ENCODE results near the gene CCDC188. TPM values are rescaled to one million over a fixed set of nuclear protein-coding genes. Genes with fewer than 3 reads are reported as not detected.

Gene CCDC188
- total and polyA plus RNA-seq, 2 donors (not counting 1 experiment from before 2014, with no cell fraction given) = not detected

DNA sequence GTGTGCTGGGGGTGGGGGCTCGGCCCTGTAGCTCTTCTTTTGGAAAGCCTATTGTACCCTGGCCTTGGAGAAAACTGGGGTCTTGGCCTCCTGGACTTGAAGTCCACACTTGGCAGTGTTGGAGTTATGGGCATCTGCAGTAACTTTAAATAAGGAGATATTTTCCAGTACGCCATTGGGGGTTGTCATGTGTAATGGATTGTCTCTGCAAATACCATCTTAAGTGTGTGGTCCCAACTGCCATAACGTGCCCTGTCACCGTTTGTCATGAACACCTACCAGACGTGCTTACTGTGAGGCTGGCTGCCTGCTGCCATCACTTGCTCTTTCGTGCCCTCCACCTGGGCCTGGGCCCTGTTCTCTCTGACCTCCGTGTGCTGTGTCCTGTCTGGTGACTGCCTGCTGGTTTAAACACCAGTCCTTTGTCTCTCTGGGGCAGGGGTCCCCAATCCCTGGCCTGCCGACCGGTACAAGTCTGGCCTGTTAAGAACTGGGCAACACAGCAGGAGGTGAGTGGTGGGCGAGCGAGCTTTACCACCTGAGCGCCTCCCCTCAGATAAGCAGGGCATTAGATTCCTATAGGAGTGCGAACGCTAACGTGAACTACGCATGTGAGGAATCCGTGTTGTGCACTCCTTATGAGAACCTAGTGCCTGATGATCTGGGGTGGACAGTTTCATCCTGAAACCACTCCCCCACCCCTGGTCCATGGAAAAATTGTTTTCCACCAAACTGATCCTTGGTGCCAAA lies 22.8 kb downstream of the CCDC188 start:
- Histone ChIP-seq H3K27me3 (replicated peaks in 1 of 4; ENCODE audit: control extremely low read depth in 1 of 4, control insufficient read depth in 3 of 4, insufficient read depth in 4 of 4, low read length in 3 of 4) (no peaks in the 10 kb centered on the region), H4K20me1 (ENCODE audit: control insufficient read depth, insufficient read depth, low read length, poor library complexity, severe bottlenecking) (peaks cover 25% of the 10 kb centered on the region), H3K4me2 (replicated peaks; ENCODE audit: low read depth, low read length, poor library complexity, severe bottlenecking) (no peak overlapping the region), H3K79me2 (ENCODE audit: control insufficient read depth, insufficient read depth, low read length) (peaks cover 23% of the 10 kb centered on the region), H3K9me3 (ENCODE audit: control extremely low read depth in 1 of 3, control insufficient read depth in 2 of 3, insufficient read depth in 1 of 3, low read length in 2 of 3) (no peaks in the 10 kb centered on the region), H3K36me3 (replicated peaks in 1 of 2; ENCODE audit: control extremely low read depth in 1 of 2, control insufficient read depth in 1 of 2, extremely low read depth in 1 of 2, insufficient read depth in 2 of 2, low read length in 1 of 2) (peaks cover 0 to 26% of the 10 kb centered on the region in 2 experiments), H2AFZ (ENCODE audit: insufficient read depth, low read depth, low read length, poor library complexity, severe bottlenecking) (no peak overlapping the region), H3K27ac (ENCODE audit: low read length in 2 of 2) (no peak overlapping the region), H3K4me1 (ENCODE audit: control insufficient read depth in 2 of 2, insufficient read depth in 2 of 2, low read length in 2 of 2) (peaks cover 9 to 16% of the 10 kb centered on the region in 2 donors), H3K9ac (ENCODE audit: low read length) (no peak overlapping the region), H3K4me3 (ENCODE audit: control extremely low read depth in 1 of 5, extremely low read depth in 1 of 5, insufficient read depth in 1 of 5, low read depth in 2 of 5, low read length in 4 of 5) (no peak overlapping the region)
- no peak overlapping the region for H3K27ac Mint-ChIP-seq
- DNase-seq (no peak), ATAC-seq (ENCODE audit: low read depth) (no peak)
- ChIA-PET POLR2A (no interaction called here), CTCF (interaction anchor here (1.3 kb wide), 1 partner anchor 8 kb away, joined by 4 read pairs; no protein-coding TSS in a partner anchor)
- WGBS (ENCODE audit: insufficient coverage) = 92% methylated on average over 11 of the region's 17 CpGs
- no peaks in the 10 kb centered on the region for H3K9me3 Mint-ChIP-seq (ENCODE audit: insufficient read depth)
- no peak overlapping the region for H3K4me3 Mint-ChIP-seq
- peaks cover 5% of the 10 kb centered on the region for H3K4me1 Mint-ChIP-seq
- intact Hi-C loops (cut with micrococcal nuclease) = no loop called here
- no peak for TF ChIP-seq EZH2 (IDR thresholded peaks at IDR 0.05; ENCODE audit: borderline replicate concordance, insufficient read depth, low read depth, low read length, poor library complexity, severe bottlenecking)
- TF ChIP-seq, protein P1, sequence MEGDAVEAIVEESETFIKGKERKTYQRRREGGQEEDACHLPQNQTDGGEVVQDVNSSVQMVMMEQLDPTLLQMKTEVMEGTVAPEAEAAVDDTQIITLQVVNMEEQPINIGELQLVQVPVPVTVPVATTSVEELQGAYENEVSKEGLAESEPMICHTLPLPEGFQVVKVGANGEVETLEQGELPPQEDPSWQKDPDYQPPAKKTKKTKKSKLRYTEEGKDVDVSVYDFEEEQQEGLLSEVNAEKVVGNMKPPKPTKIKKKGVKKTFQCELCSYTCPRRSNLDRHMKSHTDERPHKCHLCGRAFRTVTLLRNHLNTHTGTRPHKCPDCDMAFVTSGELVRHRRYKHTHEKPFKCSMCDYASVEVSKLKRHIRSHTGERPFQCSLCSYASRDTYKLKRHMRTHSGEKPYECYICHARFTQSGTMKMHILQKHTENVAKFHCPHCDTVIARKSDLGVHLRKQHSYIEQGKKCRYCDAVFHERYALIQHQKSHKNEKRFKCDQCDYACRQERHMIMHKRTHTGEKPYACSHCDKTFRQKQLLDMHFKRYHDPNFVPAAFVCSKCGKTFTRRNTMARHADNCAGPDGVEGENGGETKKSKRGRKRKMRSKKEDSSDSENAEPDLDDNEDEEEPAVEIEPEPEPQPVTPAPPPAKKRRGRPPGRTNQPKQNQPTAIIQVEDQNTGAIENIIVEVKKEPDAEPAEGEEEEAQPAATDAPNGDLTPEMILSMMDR (IDR thresholded peaks at IDR 0.05) = no peak
- no peaks in the 10 kb centered on the region for H3K27me3 Mint-ChIP-seq

DNA sequence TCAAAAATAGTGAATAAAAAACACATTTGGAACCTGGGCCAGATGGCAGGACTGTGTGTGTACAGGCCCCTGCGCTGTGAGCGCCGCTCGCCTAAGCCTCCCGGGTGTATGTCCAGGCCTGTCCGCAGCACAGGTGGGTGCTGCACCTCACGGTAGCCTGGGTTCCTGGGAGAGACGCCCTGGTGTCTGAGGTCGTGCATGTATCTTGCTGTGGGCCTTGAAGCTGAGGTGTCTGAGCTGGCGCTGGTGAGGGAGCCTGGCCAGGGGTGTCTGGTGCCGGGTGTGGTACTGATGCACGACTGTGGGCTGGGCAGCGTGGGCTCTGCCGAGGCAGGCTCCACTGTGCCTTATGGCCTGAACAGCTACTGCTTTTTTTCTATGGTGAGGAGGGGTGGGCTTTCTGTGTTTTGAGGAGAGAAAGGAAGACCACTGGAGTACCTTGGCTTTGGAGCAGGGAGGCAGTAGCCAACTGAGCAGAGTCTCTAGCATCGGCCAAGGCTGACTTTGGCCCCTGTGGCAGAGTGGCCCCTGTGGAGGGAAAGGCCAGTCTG lies 23.5 kb downstream of the CCDC188 start:
- peaks cover 2% of the 10 kb centered on the region for H3K4me1 Mint-ChIP-seq
- H4K20me1 ChIP-seq (ENCODE audit: control insufficient read depth, insufficient read depth, low read length, poor library complexity, severe bottlenecking) = peaks cover 25% of the 10 kb centered on the region
- no peak overlapping the region for H3K9ac ChIP-seq (ENCODE audit: low read length)
- no peak overlapping the region for H3K4me3 Mint-ChIP-seq
- no peak overlapping the region for H2AFZ ChIP-seq (ENCODE audit: insufficient read depth, low read depth, low read length, poor library complexity, severe bottlenecking)
- H3K27me3 Mint-ChIP-seq = no peaks in the 10 kb centered on the region
- TF ChIP-seq, protein P1 (IDR thresholded peaks at IDR 0.05) = no peak
- no peak for TF ChIP-seq EZH2 (IDR thresholded peaks at IDR 0.05; ENCODE audit: borderline replicate concordance, insufficient read depth, low read depth, low read length, poor library complexity, severe bottlenecking)
- no peaks in the 10 kb centered on the region for H3K9me3 Mint-ChIP-seq (ENCODE audit: insufficient read depth)
- no peak overlapping the region for H3K27ac ChIP-seq (ENCODE audit: low read length in 2 of 2)
- ChIA-PET POLR2A (no interaction called here), CTCF (no interaction called here)
- no peak overlapping the region for H3K4me3 ChIP-seq (ENCODE audit: control extremely low read depth in 1 of 5, extremely low read depth in 1 of 5, insufficient read depth in 1 of 5, low read depth in 2 of 5, low read length in 4 of 5)
- no peak overlapping the region for H3K4me2 ChIP-seq (replicated peaks; ENCODE audit: low read depth, low read length, poor library complexity, severe bottlenecking)
- intact Hi-C loops (cut with micrococcal nuclease) = no loop called here
- peaks cover 0 to 27% of the 10 kb centered on the region in 2 experiments for H3K36me3 ChIP-seq (replicated peaks in 1 of 2; ENCODE audit: control extremely low read depth in 1 of 2, control insufficient read depth in 1 of 2, extremely low read depth in 1 of 2, insufficient read depth in 2 of 2, low read length in 1 of 2)
- DNase-seq (no peak), ATAC-seq (ENCODE audit: low read depth) (no peak)
- peaks cover 2 to 10% of the 10 kb centered on the region in 2 donors for H3K4me1 ChIP-seq (ENCODE audit: control insufficient read depth in 2 of 2, insufficient read depth in 2 of 2, low read length in 2 of 2)
- WGBS (ENCODE audit: insufficient coverage) = 93% methylated on average over 15 of the region's 15 CpGs
- H3K79me2 ChIP-seq (ENCODE audit: control insufficient read depth, insufficient read depth, low read length) = peaks cover 23% of the 10 kb centered on the region
- no peaks in the 10 kb centered on the region for H3K9me3 ChIP-seq (ENCODE audit: control extremely low read depth in 1 of 3, control insufficient read depth in 2 of 3, insufficient read depth in 1 of 3, low read length in 2 of 3)
- H3K27ac Mint-ChIP-seq = no peak overlapping the region
- no peaks in the 10 kb centered on the region for H3K27me3 ChIP-seq (replicated peaks in 1 of 4; ENCODE audit: control extremely low read depth in 1 of 4, control insufficient read depth in 3 of 4, insufficient read depth in 4 of 4, low read length in 3 of 4)
